Nephron progenitor cell (in vitro differentiated cells): ENCODE measurements around the gene UBAC2.

ENCODE experiments used
- DNase-seq: peaks from one replicate; pipeline ENCODE4 v3.0.0; 2021
- H3K27ac Mint-ChIP-seq: 2 replicates; pipeline ENCODE4 v1.8.0; 2021; ENCODE audit warnings: mild to moderate bottlenecking, moderate library complexity, mixed read lengths
- H3K27me3 Mint-ChIP-seq: 2 replicates; pipeline ENCODE4 v1.8.0; 2021; ENCODE audit warnings: mild to moderate bottlenecking, low read depth, mixed read lengths; ENCODE audit not compliant: poor library complexity
- H3K36me3 Mint-ChIP-seq: 2 replicates; pipeline ENCODE4 v1.8.0; 2021; ENCODE audit warnings: low read depth, mixed read lengths
- H3K4me1 Mint-ChIP-seq: 2 replicates; pipeline ENCODE4 v1.8.0; 2021; ENCODE audit warnings: mixed read lengths
- H3K4me3 Mint-ChIP-seq: 2 replicates; pipeline ENCODE4 v1.8.0; 2021; ENCODE audit warnings: mild to moderate bottlenecking, moderate library complexity, mixed read lengths
- H3K9me3 Mint-ChIP-seq: 2 replicates; pipeline ENCODE4 v1.8.0; 2021; ENCODE audit warnings: mild to moderate bottlenecking, moderate library complexity, mixed read lengths
- TF ChIP-seq, protein P1 (sequence below): fragments of 200-600 bp; sonication (generic); IDR thresholded peaks from 2 replicates; pipeline ENCODE4 v1.5.0; 2021; ENCODE audit warnings: antibody characterized with exemption

The UBAC2 gene

GRCh38 chr13:99308471-99309087 is 107.9 kb downstream of the UBAC2 start:
- Mint-ChIP-seq H3K27ac (peak overlapping the region; percentile 91), H3K36me3 (peaks cover 26% of the 10 kb centered on the region), H3K27me3 (no peaks in the 10 kb centered on the region), H3K4me3 (no peak overlapping the region), H3K9me3 (peaks cover 7% of the 10 kb centered on the region), H3K4me1 (peaks cover 65% of the 10 kb centered on the region)
- DNase-seq, result no peak
- TF ChIP-seq, protein P1, sequence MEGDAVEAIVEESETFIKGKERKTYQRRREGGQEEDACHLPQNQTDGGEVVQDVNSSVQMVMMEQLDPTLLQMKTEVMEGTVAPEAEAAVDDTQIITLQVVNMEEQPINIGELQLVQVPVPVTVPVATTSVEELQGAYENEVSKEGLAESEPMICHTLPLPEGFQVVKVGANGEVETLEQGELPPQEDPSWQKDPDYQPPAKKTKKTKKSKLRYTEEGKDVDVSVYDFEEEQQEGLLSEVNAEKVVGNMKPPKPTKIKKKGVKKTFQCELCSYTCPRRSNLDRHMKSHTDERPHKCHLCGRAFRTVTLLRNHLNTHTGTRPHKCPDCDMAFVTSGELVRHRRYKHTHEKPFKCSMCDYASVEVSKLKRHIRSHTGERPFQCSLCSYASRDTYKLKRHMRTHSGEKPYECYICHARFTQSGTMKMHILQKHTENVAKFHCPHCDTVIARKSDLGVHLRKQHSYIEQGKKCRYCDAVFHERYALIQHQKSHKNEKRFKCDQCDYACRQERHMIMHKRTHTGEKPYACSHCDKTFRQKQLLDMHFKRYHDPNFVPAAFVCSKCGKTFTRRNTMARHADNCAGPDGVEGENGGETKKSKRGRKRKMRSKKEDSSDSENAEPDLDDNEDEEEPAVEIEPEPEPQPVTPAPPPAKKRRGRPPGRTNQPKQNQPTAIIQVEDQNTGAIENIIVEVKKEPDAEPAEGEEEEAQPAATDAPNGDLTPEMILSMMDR, result no peak

DNA sequence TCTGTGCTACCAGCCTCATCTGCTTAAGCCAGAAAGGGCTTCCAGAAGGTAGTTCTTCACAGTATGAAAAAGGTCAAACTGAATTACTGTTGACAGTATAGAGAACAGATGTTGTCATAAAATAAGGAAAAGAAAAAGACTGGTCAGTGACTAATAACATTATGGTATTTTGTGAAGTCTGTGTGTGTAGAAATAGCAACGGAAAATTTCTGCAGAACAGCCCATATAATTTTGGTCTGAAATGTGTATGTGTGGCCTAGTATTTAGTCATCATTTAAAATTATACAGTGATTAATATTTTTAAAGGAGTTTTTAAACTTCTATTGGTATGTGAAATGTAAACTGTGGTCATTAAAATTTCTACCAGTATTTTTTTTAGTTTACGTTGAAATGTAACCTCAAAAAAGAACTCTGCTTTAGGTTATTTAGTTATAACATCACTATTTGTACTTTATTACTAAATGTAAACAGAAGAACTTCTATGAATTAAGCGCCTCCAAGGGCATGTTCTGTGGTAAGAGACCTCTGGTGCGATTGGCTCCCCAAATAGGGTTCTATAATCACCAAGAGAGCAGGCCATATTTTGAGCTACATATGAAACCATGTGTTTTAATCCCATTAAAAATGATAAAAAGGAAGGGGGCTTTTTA is 109.9 kb downstream of the UBAC2 start:
- TF ChIP-seq, protein P1, result no peak
- no peak for DNase-seq
- no peak overlapping the region for H3K27ac Mint-ChIP-seq
- peaks cover 75% of the 10 kb centered on the region for H3K4me1 Mint-ChIP-seq
- peaks cover 42% of the 10 kb centered on the region for H3K36me3 Mint-ChIP-seq
- peaks cover 7% of the 10 kb centered on the region for H3K9me3 Mint-ChIP-seq
- H3K4me3 Mint-ChIP-seq, result no peak overlapping the region
- H3K27me3 Mint-ChIP-seq, result no peaks in the 10 kb centered on the region

DNA sequence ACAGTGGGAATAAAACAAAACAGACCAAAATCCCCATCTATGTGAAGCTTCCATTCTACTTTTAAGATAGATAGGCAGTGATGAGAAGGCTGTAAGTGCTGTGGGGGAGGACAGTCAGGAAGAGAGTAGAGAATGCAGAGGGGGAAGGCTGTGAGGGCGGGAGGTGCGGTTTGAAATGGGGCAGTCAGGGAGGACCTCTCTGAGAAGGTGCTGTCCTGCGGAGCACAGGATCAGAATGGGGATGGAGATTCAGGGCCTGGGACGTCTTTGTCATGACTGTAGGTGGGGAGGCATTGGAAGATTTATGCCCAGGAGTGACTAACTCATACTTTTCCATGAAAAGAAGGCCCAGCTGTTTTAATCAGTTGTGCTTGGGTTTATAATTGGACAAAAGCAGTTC is 110.5 kb downstream of the UBAC2 start:
- no peaks in the 10 kb centered on the region for H3K27me3 Mint-ChIP-seq
- H3K4me1 Mint-ChIP-seq, result peaks cover 69% of the 10 kb centered on the region
- TF ChIP-seq, protein P1, result no peak
- H3K36me3 Mint-ChIP-seq, result peaks cover 45% of the 10 kb centered on the region
- peak overlapping the region; percentile 2 for H3K27ac Mint-ChIP-seq
- no peak for DNase-seq
- no peak overlapping the region for H3K4me3 Mint-ChIP-seq
- peaks cover 7% of the 10 kb centered on the region for H3K9me3 Mint-ChIP-seq

DNA sequence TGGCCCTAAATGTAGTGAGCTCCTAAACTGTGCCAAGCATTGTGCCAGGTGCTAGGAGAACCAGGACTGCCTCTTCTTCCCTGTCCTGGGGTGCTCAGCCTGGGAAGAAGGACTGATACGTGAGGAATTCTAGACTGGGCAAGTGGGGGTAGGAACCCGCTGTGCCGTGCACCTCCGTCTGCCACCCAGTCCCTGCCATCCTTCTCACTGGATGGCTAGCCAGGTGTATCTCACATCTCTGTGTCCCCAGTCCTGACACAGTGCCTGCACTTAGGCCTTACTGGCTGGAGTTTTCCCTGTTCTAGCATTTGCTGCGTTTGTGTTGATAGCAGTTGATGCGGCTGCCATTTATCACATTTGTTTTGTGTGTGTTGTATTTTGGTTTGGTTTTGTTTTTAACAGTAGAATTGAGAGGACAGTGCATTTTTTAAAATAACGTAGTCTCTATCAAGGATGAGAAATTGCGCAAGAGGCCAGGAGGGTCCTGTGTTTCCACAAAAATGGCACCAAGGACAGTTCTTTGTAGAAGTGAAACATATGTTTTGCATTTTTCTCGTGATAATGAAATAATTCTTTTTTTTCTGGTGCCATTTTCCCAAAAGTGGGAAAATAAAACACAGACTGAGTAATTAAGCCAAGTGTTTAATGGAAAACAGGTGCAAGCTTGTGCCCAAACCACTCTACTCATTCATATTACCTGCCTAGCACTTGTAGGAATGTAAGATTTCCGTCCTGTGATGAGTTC is 111.3 kb downstream of the UBAC2 start:
- Mint-ChIP-seq H3K9me3 (peaks cover 7% of the 10 kb centered on the region), H3K36me3 (peaks cover 53% of the 10 kb centered on the region), H3K4me3 (no peak overlapping the region), H3K27ac (peak overlapping the region; percentile 68), H3K4me1 (peaks cover 61% of the 10 kb centered on the region), H3K27me3 (no peaks in the 10 kb centered on the region)
- TF ChIP-seq, protein P1, result no peak
- DNase-seq, result no peak

DNA sequence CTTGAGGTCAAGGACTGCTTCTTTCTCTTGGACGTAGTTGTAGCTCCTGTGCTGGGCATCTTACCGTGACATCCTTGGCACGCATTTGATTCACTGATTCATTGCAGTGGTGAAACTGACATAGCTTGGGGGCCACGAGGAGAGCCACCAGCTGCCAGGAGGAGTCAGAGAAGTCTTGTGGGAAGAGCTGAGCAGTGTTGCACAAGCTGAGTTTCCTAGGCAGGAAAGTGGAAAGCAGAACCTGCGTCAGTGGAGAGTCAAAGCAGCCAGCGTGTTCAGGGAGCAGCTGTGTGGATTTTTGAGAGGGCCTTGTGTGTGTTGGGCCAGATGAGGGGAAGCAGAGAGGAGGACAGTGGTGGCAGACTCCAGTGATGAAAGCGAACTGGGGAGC is 111.8 kb downstream of the UBAC2 start:
- Mint-ChIP-seq H3K36me3 (peaks cover 58% of the 10 kb centered on the region), H3K4me3 (no peak overlapping the region), H3K4me1 (peaks cover 56% of the 10 kb centered on the region), H3K27me3 (no peaks in the 10 kb centered on the region), H3K9me3 (peaks cover 7% of the 10 kb centered on the region), H3K27ac (peak overlapping the region; percentile 68)
- DNase-seq, result no peak
- TF ChIP-seq, protein P1, result no peak
